Measurements from ENCODE around the gene GOLGA6L10. TPM values are rescaled to one million over a fixed set of nuclear protein-coding genes. Genes with fewer than 3 reads are reported as not detected.
"Not testable (repeated sequence)": the region's sequence is repeated elsewhere in the genome, so short reads cannot be mapped to it uniquely, and the experiment has no call there.

GOLGA6L10 gene
- total and polyA plus RNA-seq, 9 donors = 0.19 to 2.5 (median 0.71) TPM

DNA sequence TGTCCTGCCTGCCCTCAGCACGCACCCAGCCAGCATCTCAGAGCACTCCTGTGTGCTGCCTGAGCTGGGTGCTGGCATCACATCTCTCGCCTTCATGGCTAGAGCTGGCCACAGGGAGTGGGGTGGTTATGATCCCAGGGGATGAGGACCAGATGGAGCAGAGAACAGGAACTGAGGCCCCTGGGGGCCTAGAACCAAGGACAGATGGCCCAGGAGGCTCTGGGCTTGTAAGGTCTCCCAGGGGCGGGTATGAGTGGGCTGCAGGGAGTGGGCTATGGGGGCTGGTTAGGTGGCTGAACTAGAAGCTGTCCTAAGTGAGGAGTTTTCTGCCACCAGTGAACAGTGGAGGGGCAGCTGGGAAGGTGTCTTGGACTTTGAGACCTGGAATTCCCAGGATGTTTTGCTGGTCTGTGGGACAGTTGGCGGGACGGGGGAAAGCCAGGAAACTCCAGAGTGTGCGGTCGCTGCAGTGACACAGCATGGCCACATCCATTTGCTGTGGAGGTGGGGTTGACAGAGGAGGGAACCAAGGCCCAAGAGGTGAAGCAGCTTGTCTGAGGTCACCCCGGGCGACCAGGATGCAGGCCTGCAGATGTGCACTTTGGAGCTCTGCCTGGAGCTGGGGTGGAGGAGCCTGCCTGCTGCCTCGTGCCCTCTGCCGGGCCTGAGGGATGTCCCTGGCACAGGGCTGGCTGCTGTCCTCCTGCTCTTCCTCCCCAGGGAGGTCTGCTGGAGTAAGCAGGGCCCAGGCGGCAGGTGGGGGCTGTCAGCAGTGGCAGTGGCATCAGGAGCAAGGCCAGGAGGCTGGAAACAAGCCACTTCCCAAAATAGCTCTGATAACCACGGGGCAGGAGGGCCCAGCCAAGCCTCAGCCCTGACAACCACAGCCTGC, 16.3 kb downstream of the GOLGA6L10 start:
- peak; percentile 71 for DNase-seq
- 50% methylated on average over 2 of the region's 13 CpGs for WGBS (ENCODE audit: insufficient coverage)

DNA sequence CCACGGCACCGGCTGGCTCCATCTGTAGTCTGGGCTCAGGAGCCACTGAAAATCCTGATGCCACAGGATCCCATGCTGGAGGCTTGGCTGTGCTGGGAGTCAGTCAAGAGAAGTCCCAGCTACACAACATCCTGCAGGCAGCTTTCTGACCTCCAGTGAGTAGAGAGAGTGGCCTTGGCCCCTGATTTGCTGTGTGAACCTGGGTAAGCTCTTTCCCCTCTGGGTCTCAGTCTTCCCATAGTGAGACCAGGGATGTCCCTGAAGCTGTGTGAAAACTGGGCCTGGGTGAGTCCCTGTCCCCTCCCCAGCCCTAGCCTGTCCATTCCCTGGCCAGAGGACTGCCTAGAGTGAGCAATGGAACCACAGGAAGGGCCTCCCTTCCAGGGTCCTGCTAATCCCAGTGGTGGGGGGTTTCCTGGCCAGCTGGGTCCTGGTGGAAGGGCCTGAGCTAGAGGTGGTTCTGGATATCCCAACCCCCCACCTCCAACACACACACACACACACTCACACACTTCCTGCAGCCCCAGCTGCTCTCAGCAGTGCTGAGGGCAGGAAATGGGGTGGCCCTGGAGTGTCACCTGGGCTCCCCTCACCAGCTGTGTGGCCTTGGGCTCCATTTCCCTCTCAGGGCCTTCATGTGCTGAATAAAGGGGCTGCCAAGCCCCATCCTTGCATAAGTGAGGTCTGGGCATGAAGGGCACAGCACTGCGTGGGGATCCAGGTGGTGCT, 17.5 kb downstream of the GOLGA6L10 start:
- not testable (repeated sequence) for H3K27ac ChIP-seq (ENCODE audit: low read length); DNase-seq; H3K27me3 ChIP-seq (ENCODE audit: control insufficient read depth, insufficient read depth, low read length); H3K36me3 ChIP-seq (ENCODE audit: control insufficient read depth, insufficient read depth, low read length); H3K4me1 ChIP-seq (ENCODE audit: control insufficient read depth, insufficient read depth, low read length); H3K4me3 ChIP-seq (ENCODE audit: low read length); H3K9me3 ChIP-seq (replicated peaks; ENCODE audit: control insufficient read depth, low read depth, low read length)
- WGBS (ENCODE audit: insufficient coverage) = no CpG with 5 or more reads among the region's 3 CpGs

More for the DNA sequence above, 16.3 kb downstream of the GOLGA6L10 start:
- not testable (repeated sequence) for H3K27me3 ChIP-seq (ENCODE audit: control insufficient read depth, insufficient read depth, low read length); H3K36me3 ChIP-seq (ENCODE audit: control insufficient read depth, insufficient read depth, low read length); H3K4me1 ChIP-seq (ENCODE audit: control insufficient read depth, insufficient read depth, low read length); H3K27ac ChIP-seq (ENCODE audit: low read length); H3K4me3 ChIP-seq (ENCODE audit: low read length); H3K9me3 ChIP-seq (replicated peaks; ENCODE audit: control insufficient read depth, low read depth, low read length)

DNA sequence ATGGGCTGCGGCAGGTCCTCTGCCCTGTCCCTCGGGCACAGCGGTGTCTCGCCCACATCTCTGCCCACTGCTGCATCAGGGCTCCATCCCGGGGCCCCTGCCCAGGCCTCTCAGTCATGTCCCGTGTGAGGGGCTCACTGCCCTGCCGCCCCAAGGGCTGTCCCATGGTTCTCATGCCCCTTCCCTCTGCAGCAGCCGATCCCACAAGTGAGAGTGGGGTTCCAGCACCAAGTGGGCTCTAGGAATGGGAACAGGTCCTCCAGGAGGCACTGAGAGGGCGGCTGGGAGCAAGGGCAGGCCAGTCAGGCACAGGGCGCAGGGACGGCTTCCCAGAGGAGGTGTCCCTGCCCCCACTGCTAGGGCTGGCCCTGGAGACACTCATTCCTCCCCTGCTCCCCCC, 18.4 kb downstream of the GOLGA6L10 start:
- not testable (repeated sequence) for H3K27me3 ChIP-seq (ENCODE audit: control insufficient read depth, insufficient read depth, low read length); H3K4me1 ChIP-seq (ENCODE audit: control insufficient read depth, insufficient read depth, low read length); H3K27ac ChIP-seq (ENCODE audit: low read length); H3K9me3 ChIP-seq (replicated peaks; ENCODE audit: control insufficient read depth, low read depth, low read length); H3K4me3 ChIP-seq (ENCODE audit: low read length); DNase-seq; H3K36me3 ChIP-seq (ENCODE audit: control insufficient read depth, insufficient read depth, low read length)
- WGBS (ENCODE audit: insufficient coverage) = no CpG with 5 or more reads among the region's 11 CpGs

DNA sequence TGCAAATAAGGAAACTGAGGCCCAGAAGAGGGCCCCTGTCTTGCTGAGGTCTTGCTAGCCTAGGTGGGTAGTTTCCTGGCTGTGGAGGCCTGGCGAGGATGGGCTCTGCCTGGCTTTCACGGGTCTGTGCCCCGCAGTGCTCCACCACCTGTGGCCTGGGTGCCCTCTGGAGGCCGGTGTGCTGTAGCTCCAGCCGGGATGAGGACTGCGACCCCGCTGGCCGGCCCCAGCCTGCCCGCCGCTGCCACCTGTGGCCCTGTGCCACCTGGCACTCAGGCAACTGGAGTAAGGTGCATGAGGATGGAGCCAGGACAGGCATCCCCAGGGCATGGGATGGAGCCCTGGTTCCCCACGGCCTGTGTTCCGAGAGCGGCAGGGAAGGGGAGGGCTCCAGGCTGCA, 20.2 kb downstream of the GOLGA6L10 start:
- WGBS (ENCODE audit: insufficient coverage) = no CpG with 5 or more reads among the region's 13 CpGs

DNA sequence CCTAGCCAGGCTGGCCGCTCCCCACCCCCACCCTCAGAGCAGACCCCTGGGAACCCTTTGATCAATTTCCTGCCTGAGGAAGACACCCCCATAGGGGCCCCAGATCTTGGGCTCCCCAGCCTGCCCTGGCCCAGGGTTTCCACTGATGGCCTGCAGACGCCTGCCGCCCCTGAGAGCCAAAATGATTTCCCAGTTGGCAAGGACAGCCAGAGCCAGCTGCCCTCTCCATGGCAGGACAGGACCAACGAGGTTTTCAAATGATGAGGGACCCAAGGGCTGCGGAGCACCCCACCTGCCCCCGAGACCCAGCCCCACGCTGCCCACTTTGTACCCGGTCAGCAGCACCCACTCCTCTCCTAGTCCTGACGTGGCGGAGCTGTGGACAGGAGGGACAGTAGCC, 21.9 kb downstream of the GOLGA6L10 start:
- H3K9me3 ChIP-seq (replicated peaks; ENCODE audit: control insufficient read depth, low read depth, low read length); H3K27me3 ChIP-seq (ENCODE audit: control insufficient read depth, insufficient read depth, low read length); H3K27ac ChIP-seq (ENCODE audit: low read length); H3K4me3 ChIP-seq (ENCODE audit: low read length); DNase-seq; H3K4me1 ChIP-seq (ENCODE audit: control insufficient read depth, insufficient read depth, low read length); H3K36me3 ChIP-seq (ENCODE audit: control insufficient read depth, insufficient read depth, low read length): not testable (repeated sequence)
- no CpG with 5 or more reads among the region's 10 CpGs for WGBS (ENCODE audit: insufficient coverage)

More for the DNA sequence above, 20.2 kb downstream of the GOLGA6L10 start:
- not testable (repeated sequence) for H3K9me3 ChIP-seq (replicated peaks; ENCODE audit: control insufficient read depth, low read depth, low read length); H3K4me3 ChIP-seq (ENCODE audit: low read length); DNase-seq; H3K27ac ChIP-seq (ENCODE audit: low read length); H3K36me3 ChIP-seq (ENCODE audit: control insufficient read depth, insufficient read depth, low read length); H3K27me3 ChIP-seq (ENCODE audit: control insufficient read depth, insufficient read depth, low read length); H3K4me1 ChIP-seq (ENCODE audit: control insufficient read depth, insufficient read depth, low read length)

DNA sequence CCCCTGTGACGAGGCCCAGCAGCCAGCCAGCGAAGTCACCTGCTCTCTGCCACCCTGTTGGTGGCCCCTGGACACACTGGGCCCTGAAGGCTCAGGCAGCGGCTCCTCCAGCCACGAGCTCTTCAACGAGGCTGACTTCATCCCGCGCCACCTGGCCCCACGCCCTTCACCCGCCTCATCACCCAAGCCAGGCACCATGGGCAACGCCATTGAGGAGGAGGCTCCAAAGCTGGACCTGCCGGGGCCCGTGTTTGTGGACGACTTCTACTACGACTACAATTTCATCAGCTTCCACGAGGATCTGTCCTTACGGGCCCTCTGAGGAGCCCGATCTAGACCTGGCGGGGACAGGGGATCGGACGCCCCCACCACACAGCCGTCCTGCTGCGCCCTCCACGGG, 22.4 kb downstream of the GOLGA6L10 start:
- 83% methylated on average over 7 of the region's 23 CpGs for WGBS (ENCODE audit: insufficient coverage)
- not testable (repeated sequence) for DNase-seq; H3K4me1 ChIP-seq (ENCODE audit: control insufficient read depth, insufficient read depth, low read length); H3K27me3 ChIP-seq (ENCODE audit: control insufficient read depth, insufficient read depth, low read length); H3K27ac ChIP-seq (ENCODE audit: low read length); H3K4me3 ChIP-seq (ENCODE audit: low read length); H3K9me3 ChIP-seq (replicated peaks; ENCODE audit: control insufficient read depth, low read depth, low read length); H3K36me3 ChIP-seq (ENCODE audit: control insufficient read depth, insufficient read depth, low read length)

DNA sequence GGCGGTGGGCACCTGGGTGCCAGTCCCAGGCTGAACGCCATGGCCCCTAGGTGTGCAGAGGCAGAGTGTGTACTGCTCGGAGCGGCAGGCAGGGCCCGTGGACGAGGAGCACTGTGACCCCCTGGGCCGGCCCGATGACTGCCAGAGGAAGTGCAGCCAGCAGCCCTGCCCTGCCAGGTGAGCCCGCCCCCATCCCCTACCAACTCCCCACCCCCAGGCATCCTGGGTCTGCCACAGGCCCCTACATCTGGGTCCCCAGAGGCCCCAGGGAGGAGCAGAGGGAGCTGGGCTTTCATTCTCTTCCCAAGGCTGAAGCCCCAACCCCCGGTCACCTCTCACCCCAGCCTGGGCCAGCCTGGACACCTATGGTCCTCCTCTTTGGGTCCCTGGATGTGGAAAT, 23.6 kb downstream of the GOLGA6L10 start:
- not testable (repeated sequence) for H3K9me3 ChIP-seq (replicated peaks; ENCODE audit: control insufficient read depth, low read depth, low read length); H3K4me1 ChIP-seq (ENCODE audit: control insufficient read depth, insufficient read depth, low read length); H3K27me3 ChIP-seq (ENCODE audit: control insufficient read depth, insufficient read depth, low read length); DNase-seq; H3K36me3 ChIP-seq (ENCODE audit: control insufficient read depth, insufficient read depth, low read length); H3K27ac ChIP-seq (ENCODE audit: low read length); H3K4me3 ChIP-seq (ENCODE audit: low read length)
- WGBS (ENCODE audit: insufficient coverage) = 67% methylated on average over 1 of the region's 10 CpGs

DNA sequence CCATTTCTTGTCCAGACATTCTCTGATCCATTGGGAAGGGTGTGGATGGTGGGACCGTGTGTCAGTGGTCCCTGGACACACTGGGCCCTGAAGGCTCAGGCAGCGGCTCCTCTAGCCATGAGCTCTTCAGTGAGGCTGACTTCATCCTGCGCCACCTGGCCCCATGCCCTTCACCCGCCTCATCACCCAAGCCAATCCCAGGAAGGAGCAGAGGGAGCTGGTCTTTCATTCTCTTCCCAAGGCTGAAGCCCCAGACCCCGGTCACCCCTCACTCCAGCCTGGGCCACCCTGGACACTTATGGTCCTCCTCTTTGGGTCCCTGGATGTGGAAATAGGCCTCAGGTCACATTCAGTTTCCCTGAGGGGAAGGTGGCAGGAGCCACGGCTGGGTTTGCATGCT, 24.4 kb downstream of the GOLGA6L10 start:
- H3K27me3 ChIP-seq (ENCODE audit: control insufficient read depth, insufficient read depth, low read length); H3K36me3 ChIP-seq (ENCODE audit: control insufficient read depth, insufficient read depth, low read length); H3K9me3 ChIP-seq (replicated peaks; ENCODE audit: control insufficient read depth, low read depth, low read length); DNase-seq; H3K4me1 ChIP-seq (ENCODE audit: control insufficient read depth, insufficient read depth, low read length); H3K27ac ChIP-seq (ENCODE audit: low read length); H3K4me3 ChIP-seq (ENCODE audit: low read length): not testable (repeated sequence)
- WGBS (ENCODE audit: insufficient coverage) = no CpG with 5 or more reads among the region's 6 CpGs

DNA sequence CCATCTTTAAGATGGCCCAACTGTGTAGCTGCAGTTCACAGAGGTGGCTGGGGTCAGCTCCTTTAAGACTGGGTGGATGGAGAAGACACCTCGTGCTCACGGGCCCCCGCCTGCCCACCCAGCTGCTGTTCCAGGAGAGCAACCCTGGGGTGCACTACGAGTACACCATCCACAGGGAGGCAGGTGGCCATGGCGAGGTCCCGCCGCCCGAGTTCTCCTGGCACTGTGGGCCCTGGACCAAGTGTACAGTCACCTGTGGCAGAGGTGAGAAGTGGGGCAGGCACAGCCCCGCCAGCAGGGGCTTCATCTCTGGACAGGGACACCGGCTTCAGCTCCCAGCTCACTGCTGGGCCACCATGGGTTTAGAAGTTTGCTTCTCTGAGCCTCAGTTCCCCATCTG, 26.8 kb downstream of the GOLGA6L10 start:
- DNase-seq; H3K36me3 ChIP-seq (ENCODE audit: control insufficient read depth, insufficient read depth, low read length); H3K4me1 ChIP-seq (ENCODE audit: control insufficient read depth, insufficient read depth, low read length); H3K9me3 ChIP-seq (replicated peaks; ENCODE audit: control insufficient read depth, low read depth, low read length); H3K4me3 ChIP-seq (ENCODE audit: low read length); H3K27ac ChIP-seq (ENCODE audit: low read length); H3K27me3 ChIP-seq (ENCODE audit: control insufficient read depth, insufficient read depth, low read length): not testable (repeated sequence)
- WGBS (ENCODE audit: insufficient coverage) = no CpG with 5 or more reads among the region's 10 CpGs

DNA sequence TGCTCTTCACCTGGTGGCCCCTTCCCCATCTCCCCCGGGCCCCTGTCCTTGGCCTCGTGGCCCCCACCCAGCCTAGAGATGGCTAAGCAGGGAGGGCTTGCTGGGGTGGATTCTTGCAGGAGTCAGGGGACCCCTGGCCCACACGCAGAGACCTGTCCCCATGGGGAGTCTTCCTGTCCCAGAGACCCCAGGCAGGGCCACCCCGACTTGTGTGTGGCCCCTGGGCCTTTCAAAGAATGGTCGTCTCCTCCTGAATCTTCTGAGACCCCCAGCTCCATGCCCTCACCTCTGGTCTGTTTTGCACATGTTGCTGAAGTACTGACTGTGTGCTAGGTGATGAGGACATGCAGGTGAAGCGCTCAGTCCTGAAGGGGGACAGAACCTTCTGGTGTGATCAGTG, 28.4 kb downstream of the GOLGA6L10 start:
- H3K27ac ChIP-seq (ENCODE audit: low read length); H3K4me3 ChIP-seq (ENCODE audit: low read length): not testable (repeated sequence)
- no CpG with 5 or more reads among the region's 6 CpGs for WGBS (ENCODE audit: insufficient coverage)

More for the DNA sequence above, 28.4 kb downstream of the GOLGA6L10 start:
- H3K27me3 ChIP-seq (ENCODE audit: control insufficient read depth, insufficient read depth, low read length); H3K9me3 ChIP-seq (replicated peaks; ENCODE audit: control insufficient read depth, low read depth, low read length); H3K4me1 ChIP-seq (ENCODE audit: control insufficient read depth, insufficient read depth, low read length); H3K36me3 ChIP-seq (ENCODE audit: control insufficient read depth, insufficient read depth, low read length); DNase-seq: not testable (repeated sequence)
